DND-41 (cell line): ENCODE data around the gene ARHGAP22.

Experiments
- ATAC-seq: fragments of 200-7000 bp; cut with Tn5 transposase; 3 replicates; pipeline ENCODE4 v1.9.1; 2021; ENCODE audit warnings: low read depth; ENCODE audit not compliant: insufficient read depth
- DNase-seq: peaks from one replicate; pipeline ENCODE4 v3.0.0-alpha.2; 2020
- H2AFZ ChIP-seq: 2 replicates; pipeline ENCODE4 v1.6.0; 2012; ENCODE audit warnings: low read depth, low read length
- H3K27ac ChIP-seq: 2 replicates; pipeline ENCODE4 v1.5.1; 2012; ENCODE audit warnings: low read length, inconsistent platforms
- H3K27me3 ChIP-seq: fragments of 200-600 bp; sonication (generic); 2 replicates; pipeline ENCODE4 v1.6.0; 2012; ENCODE audit warnings: low read length, mild to moderate bottlenecking, inconsistent platforms; ENCODE audit not compliant: insufficient read depth, poor library complexity
- H3K36me3 ChIP-seq: 2 replicates; pipeline ENCODE4 v1.5.1; 2012; ENCODE audit warnings: low read length, inconsistent platforms; ENCODE audit not compliant: insufficient read depth
- H3K4me1 ChIP-seq: 2 replicates; pipeline ENCODE4 v1.5.1; 2012; ENCODE audit warnings: mild to moderate bottlenecking, low read length; ENCODE audit not compliant: insufficient read depth
- H3K4me2 ChIP-seq: 2 replicates; pipeline ENCODE4 v1.6.0; 2012; ENCODE audit warnings: mild to moderate bottlenecking, moderate library complexity, low read length, inconsistent platforms; ENCODE audit not compliant: insufficient read depth
- H3K4me3 ChIP-seq, 2 experiments: fragments of 200-600 bp in 1 of 2; shearing (Covaris generic) in 1 of 2; 2 replicates each; pipeline ENCODE4 v1.5.1; 2012 to 2016; ENCODE audit warnings: inconsistent platforms in 2 of 2, low read length in 2 of 2, mild to moderate bottlenecking in 2 of 2, low read depth in 1 of 2, moderate library complexity in 1 of 2
- H3K79me2 ChIP-seq: 2 replicates; pipeline ENCODE4 v1.6.0; 2012; ENCODE audit warnings: low read length, inconsistent platforms; ENCODE audit not compliant: insufficient read depth
- H3K9ac ChIP-seq: 2 replicates; pipeline ENCODE4 v1.6.0; 2012; ENCODE audit warnings: low read depth, mild to moderate bottlenecking, inconsistent platforms, low read length, moderate library complexity
- H3K9me3 ChIP-seq: 2 replicates; pipeline ENCODE4 v1.5.1; 2012; ENCODE audit warnings: low read length, moderate library complexity, mild to moderate bottlenecking, inconsistent platforms; ENCODE audit not compliant: insufficient read depth, severe bottlenecking
- H4K20me1 ChIP-seq: 2 replicates; pipeline ENCODE4 v1.6.0; 2012; ENCODE audit warnings: low read length; ENCODE audit not compliant: insufficient read depth
- CTCF ChIP-seq: IDR thresholded peaks from 2 replicates; pipeline ENCODE4 v1.5.1; 2012; ENCODE audit warnings: borderline replicate concordance, low read length, moderate library complexity, mild to moderate bottlenecking; ENCODE audit not compliant: poor library complexity, severe bottlenecking; ENCODE audit errors: extremely low read depth
- EZH2 ChIP-seq: IDR thresholded peaks from 3 replicates; pipeline ENCODE4 v1.6.1; 2012; ENCODE audit warnings: borderline replicate concordance, low read depth, mild to moderate bottlenecking, moderate library complexity, low read length, inconsistent platforms; ENCODE audit not compliant: severe bottlenecking

ARHGAP22 gene

GRCh38 chr10:48612236-48612943 lies 7.5 kb upstream of the ARHGAP22 start:
- H3K9me3 ChIP-seq: no peaks in the 10 kb centered on the region
- H3K4me3 ChIP-seq: no peak overlapping the region
- H4K20me1 ChIP-seq: no peaks in the 10 kb centered on the region
- ATAC-seq (no peak), DNase-seq (no peak)
- H3K4me2 ChIP-seq: no peak overlapping the region
- H3K36me3 ChIP-seq: no peaks in the 10 kb centered on the region
- no peaks in the 10 kb centered on the region for H3K4me1 ChIP-seq
- TF ChIP-seq EZH2 (no peak), CTCF (no peak)
- H3K27ac ChIP-seq: no peak overlapping the region
- H3K27me3 ChIP-seq: peaks cover 4% of the 10 kb centered on the region
- H3K79me2 ChIP-seq: no peaks in the 10 kb centered on the region
- H3K9ac ChIP-seq: no peak overlapping the region
- no peak overlapping the region for H2AFZ ChIP-seq

GRCh38 chr10:48611133-48611532 lies 6.3 kb upstream of the ARHGAP22 start:
- Histone ChIP-seq H3K27ac (no peak overlapping the region), H3K36me3 (no peaks in the 10 kb centered on the region), H3K9ac (no peak overlapping the region), H2AFZ (no peak overlapping the region), H3K79me2 (no peaks in the 10 kb centered on the region), H3K4me3 (no peak overlapping the region), H3K27me3 (peaks cover 4% of the 10 kb centered on the region), H4K20me1 (no peaks in the 10 kb centered on the region), H3K4me1 (no peaks in the 10 kb centered on the region), H3K9me3 (no peaks in the 10 kb centered on the region), H3K4me2 (no peak overlapping the region)
- no peak for DNase-seq
- TF ChIP-seq EZH2 (no peak), CTCF (no peak)
- ATAC-seq: no peak

GRCh38 chr10:48610585-48611093 lies 5.8 kb upstream of the ARHGAP22 start:
- H3K27me3 ChIP-seq: peaks cover 4% of the 10 kb centered on the region
- H3K27ac ChIP-seq: no peak overlapping the region
- H4K20me1 ChIP-seq: no peaks in the 10 kb centered on the region
- H3K4me1 ChIP-seq: no peaks in the 10 kb centered on the region
- ATAC-seq: no peak
- H3K9ac ChIP-seq: no peak overlapping the region
- H3K9me3 ChIP-seq: no peaks in the 10 kb centered on the region
- no peaks in the 10 kb centered on the region for H3K36me3 ChIP-seq
- H2AFZ ChIP-seq: no peak overlapping the region
- TF ChIP-seq EZH2 (no peak), CTCF (no peak)
- DNase-seq: no peak
- H3K4me3 ChIP-seq: no peak overlapping the region
- no peaks in the 10 kb centered on the region for H3K79me2 ChIP-seq
- no peak overlapping the region for H3K4me2 ChIP-seq
